Mesodermal cell (in vitro differentiated cells): ENCODE data around the gene CSF2RB.

Experiments
- H3K27ac ChIP-seq: 2 replicates; pipeline ENCODE4 v1.7.0; 2013; ENCODE audit warnings: mild to moderate bottlenecking, low read depth, low read length, moderate library complexity; ENCODE audit not compliant: severe bottlenecking
- H3K36me3 ChIP-seq: 2 replicates; pipeline ENCODE4 v1.7.1; 2013; ENCODE audit warnings: mild to moderate bottlenecking, low read length, moderate library complexity; ENCODE audit not compliant: control insufficient read depth, insufficient read depth
- H3K4me1 ChIP-seq: one replicate; pipeline ENCODE4 v1.7.1; 2013; ENCODE audit warnings: mild to moderate bottlenecking, low read length; ENCODE audit not compliant: insufficient read depth, control insufficient read depth, poor library complexity, severe bottlenecking
- H3K4me3 ChIP-seq: 2 replicates; pipeline ENCODE4 v1.7.0; 2013; ENCODE audit warnings: low read length, control low read depth, mild to moderate bottlenecking; ENCODE audit not compliant: insufficient read depth, poor library complexity, severe bottlenecking; ENCODE audit errors: extremely low read depth
- H3K9me3 ChIP-seq: 2 replicates; pipeline ENCODE4 v1.7.1; 2013; ENCODE audit warnings: mild to moderate bottlenecking, low read length, moderate library complexity; ENCODE audit not compliant: control insufficient read depth
- WGBS, 2 experiments: methylation state at CpG; one replicate each; pipeline ENCODE4 v1.1.5; 2013; ENCODE audit warnings: missing lambda C conversion rate in 2 of 2; ENCODE audit not compliant: insufficient coverage in 2 of 2; 5-methylcytosine and 5-hydroxymethylcytosine counted together

CSF2RB gene

DNA sequence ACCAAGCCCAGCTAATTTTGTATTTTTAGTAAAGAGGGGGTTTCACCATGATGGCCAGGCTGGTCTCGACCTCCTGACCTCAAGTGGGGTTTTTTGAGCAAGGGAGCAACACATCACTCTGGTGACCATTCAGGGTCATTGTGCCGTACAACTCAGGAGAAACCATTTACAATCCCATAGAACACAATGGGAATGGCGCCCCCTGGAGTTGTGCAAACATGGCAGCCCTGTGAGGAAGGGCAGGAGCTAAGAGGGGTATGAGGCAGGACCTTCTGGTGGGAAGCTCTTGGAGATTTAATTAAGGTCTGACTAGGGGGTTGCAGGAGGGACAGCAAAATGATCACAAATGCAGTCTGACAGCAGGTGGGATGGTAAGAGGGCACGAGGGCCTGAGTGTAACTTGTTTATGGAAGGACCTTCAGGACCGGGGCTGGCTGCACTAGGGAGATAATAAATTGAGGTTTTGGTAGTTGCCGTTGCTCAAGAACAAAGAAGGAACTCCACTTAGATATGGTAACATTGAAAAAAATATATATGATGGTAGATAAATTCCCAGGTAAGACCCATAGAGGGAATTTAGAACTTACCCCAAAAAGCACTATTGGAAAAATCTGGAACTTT, 9.1 kb upstream of the CSF2RB start:
- Histone ChIP-seq H3K27ac (no peak overlapping the region), H3K4me1 (no peaks in the 10 kb centered on the region), H3K9me3 (no peaks in the 10 kb centered on the region), H3K36me3 (no peaks in the 10 kb centered on the region), H3K4me3 (no peak overlapping the region)
- WGBS, 2 experiments, result 82 to 94% methylated on average over 3 of the region's 6 CpGs

- Histone ChIP-seq H3K4me3 (no peak overlapping the region), H3K4me1 (peaks cover 10% of the 10 kb centered on the region), H3K36me3 (no peaks in the 10 kb centered on the region), H3K9me3 (no peaks in the 10 kb centered on the region), H3K27ac (no peak overlapping the region)
- WGBS, 2 experiments, result 90 to 98% methylated on average over 2 to 5 of the region's 7 CpGs
Observed at GRCh38 chr22:36907253-36908195, 5.9 kb upstream of the CSF2RB start.

GRCh38 chr22:36910461-36910860, 3.0 kb upstream of the CSF2RB start:
- Histone ChIP-seq H3K4me3 (no peak overlapping the region), H3K4me1 (peaks cover 14% of the 10 kb centered on the region), H3K27ac (no peak overlapping the region)

GRCh38 chr22:36911887-36912661, 1.4 kb upstream of the CSF2RB start:
- Histone ChIP-seq H3K9me3 (no peaks in the 10 kb centered on the region), H3K36me3 (no peaks in the 10 kb centered on the region), H3K27ac (peak overlapping the region; percentile 32), H3K4me1 (peaks cover 14% of the 10 kb centered on the region), H3K4me3 (no peak overlapping the region)
- WGBS, 2 experiments, result 12 to 58% methylated on average over 4 to 6 of the region's 13 CpGs

More at GRCh38 chr22:36910461-36910860, 3.0 kb upstream of the CSF2RB start:
- Histone ChIP-seq H3K9me3 (no peaks in the 10 kb centered on the region), H3K36me3 (no peaks in the 10 kb centered on the region)

GRCh38 chr22:36912694-36913426, 568 bp upstream of the CSF2RB start:
- peaks cover 14% of the 10 kb centered on the region for H3K4me1 ChIP-seq
- no peaks in the 10 kb centered on the region for H3K9me3 ChIP-seq
- no peak overlapping the region for H3K4me3 ChIP-seq
- WGBS, 2 experiments, result 89 to 91% methylated on average over 5 to 7 of the region's 8 CpGs
- no peaks in the 10 kb centered on the region for H3K36me3 ChIP-seq
- H3K27ac ChIP-seq, result peak overlapping the region; percentile 32

DNA sequence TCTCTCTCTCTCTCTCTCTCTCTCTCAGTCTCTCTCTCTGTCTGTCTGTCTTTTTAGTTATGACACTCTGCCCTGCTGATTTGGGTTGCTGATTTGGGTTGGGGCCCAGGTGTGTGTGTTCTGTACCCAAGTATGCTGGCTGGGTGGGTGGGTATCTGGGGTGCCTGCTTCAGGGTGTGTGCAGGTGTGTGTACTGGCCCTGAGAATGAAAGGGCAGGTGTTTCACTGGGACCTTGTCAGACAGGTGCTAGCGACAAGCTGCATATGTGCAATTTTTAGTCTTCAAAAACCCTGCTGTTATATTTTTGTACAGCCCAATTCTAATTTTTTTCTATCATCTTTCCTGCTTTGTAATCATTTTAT, 943 bp downstream of the CSF2RB start:
- no peak overlapping the region for H3K4me3 ChIP-seq
- 100% methylated on average over 1 of the region's 1 CpG; no CpG with 5 or more reads in 1 of the 2 experiments for WGBS, 2 experiments
- H3K36me3 ChIP-seq, result no peaks in the 10 kb centered on the region
- H3K9me3 ChIP-seq, result no peaks in the 10 kb centered on the region
- H3K27ac ChIP-seq, result no peak overlapping the region
- H3K4me1 ChIP-seq, result peaks cover 14% of the 10 kb centered on the region

- Histone ChIP-seq H3K4me1 (peaks cover 14% of the 10 kb centered on the region), H3K36me3 (no peaks in the 10 kb centered on the region), H3K4me3 (no peak overlapping the region), H3K27ac (no peak overlapping the region), H3K9me3 (no peaks in the 10 kb centered on the region)
Observed at GRCh38 chr22:36916034-36916433, 2.6 kb downstream of the CSF2RB start.

DNA sequence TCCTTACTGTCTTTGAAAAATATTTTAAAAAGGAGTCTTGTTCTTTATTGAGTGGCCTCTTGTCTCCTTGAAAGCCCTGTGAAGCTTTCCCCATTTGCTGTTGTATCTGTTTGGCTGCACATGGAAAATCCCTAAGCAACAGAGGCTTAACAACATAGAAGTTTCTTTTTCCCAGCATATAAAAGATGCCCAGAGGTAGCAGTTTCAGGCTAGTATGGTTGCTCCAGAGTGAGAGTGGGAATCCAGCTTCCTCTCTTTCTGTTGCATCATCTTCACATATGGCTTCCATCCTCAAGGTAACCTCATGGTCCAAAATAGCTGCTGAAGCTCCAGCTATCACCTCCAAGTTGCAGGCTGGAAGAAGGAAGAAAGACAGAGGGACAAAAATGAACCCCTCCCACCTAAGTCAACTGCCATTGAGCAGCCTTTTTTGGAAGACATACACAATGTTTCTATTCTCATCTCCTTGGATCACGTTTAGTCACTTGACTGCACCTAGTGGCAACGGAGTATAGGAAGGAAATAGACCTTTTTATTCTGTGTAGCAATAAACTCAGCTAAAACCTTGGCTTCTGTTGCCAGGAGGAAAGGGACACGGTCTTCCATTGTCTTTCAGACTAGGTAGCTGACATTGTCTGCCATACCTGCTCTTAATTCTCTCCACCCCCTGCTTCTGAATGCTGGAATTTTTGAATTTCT, 5.3 kb downstream of the CSF2RB start:
- no peak overlapping the region for H3K4me3 ChIP-seq
- WGBS, 2 experiments, result 88% methylated on average over 3 of the region's 3 CpGs; no CpG with 5 or more reads in 1 of the 2 experiments
- H3K9me3 ChIP-seq, result no peaks in the 10 kb centered on the region
- H3K36me3 ChIP-seq, result no peaks in the 10 kb centered on the region
- no peak overlapping the region for H3K27ac ChIP-seq
- H3K4me1 ChIP-seq, result peaks cover 13% of the 10 kb centered on the region

DNA sequence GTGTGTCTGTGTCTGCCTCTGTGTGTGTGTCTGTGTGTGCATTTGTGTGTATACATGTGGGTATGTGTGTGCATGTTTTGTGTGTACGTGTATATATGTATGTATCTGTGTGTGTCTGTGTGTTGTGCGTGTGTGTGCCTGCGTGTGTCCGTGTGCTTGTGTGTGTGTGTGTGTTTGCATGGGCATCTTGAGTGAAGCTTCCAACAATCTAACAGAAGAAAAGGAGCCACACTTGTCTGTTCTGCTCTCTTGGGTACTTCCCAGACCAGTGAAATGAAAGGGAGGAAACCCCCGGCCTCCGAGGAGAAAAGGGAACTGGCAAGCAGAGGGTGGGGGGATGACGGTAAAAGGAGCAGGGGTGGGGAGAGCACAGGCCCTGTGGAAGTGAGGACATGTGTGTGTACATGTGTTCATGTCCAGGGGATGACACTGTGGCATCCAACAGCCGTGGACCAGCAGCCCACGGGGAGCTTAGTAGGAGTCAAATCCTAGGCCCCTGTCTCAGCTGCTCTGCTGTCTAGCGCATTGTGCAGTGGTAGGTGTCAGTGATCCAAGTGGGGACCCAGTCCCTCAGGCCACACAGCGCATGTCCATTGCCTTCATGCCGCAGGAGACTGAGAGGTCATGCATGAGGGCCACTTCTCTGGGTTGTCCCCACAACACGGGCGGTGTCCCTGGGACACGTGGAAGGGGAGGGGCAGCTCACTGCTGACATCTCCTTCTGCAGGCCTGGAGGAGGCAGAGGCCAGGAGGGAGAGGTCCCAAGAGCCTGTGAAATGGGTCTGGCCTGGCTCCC, 8.1 kb downstream of the CSF2RB start:
- Histone ChIP-seq H3K4me3 (no peak overlapping the region), H3K27ac (no peak overlapping the region), H3K36me3 (no peaks in the 10 kb centered on the region), H3K4me1 (peaks cover 13% of the 10 kb centered on the region), H3K9me3 (no peaks in the 10 kb centered on the region)
- 78 to 89% methylated on average over 11 to 14 of the region's 15 CpGs for WGBS, 2 experiments
